NT2/D1 (cell line): ENCODE data around the gene TMEM52B.

Source experiments
- DNase-seq: peaks from one replicate; pipeline ENCODE4 v3.0.0-alpha.2; 2011; ENCODE audit warnings: low read depth, low spot score
- H3K27me3 ChIP-seq: 2 replicates; pipeline ENCODE4 v1.6.0; 2011; ENCODE audit warnings: mild to moderate bottlenecking; ENCODE audit not compliant: insufficient read length, insufficient read depth
- H3K36me3 ChIP-seq: 2 replicates; pipeline ENCODE4 v1.6.1; 2011; ENCODE audit warnings: mild to moderate bottlenecking, low read length, mixed read lengths; ENCODE audit not compliant: insufficient read depth, insufficient read length
- H3K4me1 ChIP-seq: 2 replicates; pipeline ENCODE4 v1.5.1; 2011; ENCODE audit not compliant: insufficient read depth, insufficient read length
- H3K4me3 ChIP-seq: 2 replicates; pipeline ENCODE4 v1.5.1; 2011; ENCODE audit warnings: low read depth; ENCODE audit not compliant: insufficient read length
- H3K9ac ChIP-seq: 2 replicates; pipeline ENCODE4 v1.6.0; 2011; ENCODE audit warnings: low read depth; ENCODE audit not compliant: insufficient read length
- H3K9me3 ChIP-seq: 2 replicates; pipeline ENCODE4 v1.5.1; 2011; ENCODE audit warnings: mild to moderate bottlenecking, low read length; ENCODE audit not compliant: insufficient read depth
- SUZ12 ChIP-seq: IDR thresholded peaks from 2 replicates; pipeline ENCODE4 v1.6.1; 2011; ENCODE audit not compliant: insufficient read length, insufficient read depth; ENCODE audit errors: extremely low read depth
- YY1 ChIP-seq: IDR thresholded peaks from 2 replicates; pipeline ENCODE4 v1.6.1; 2011; ENCODE audit not compliant: insufficient read length, insufficient read depth
- ZNF274 ChIP-seq: IDR thresholded peaks from 2 replicates; pipeline ENCODE4 v1.6.1; 2011; ENCODE audit warnings: mild to moderate bottlenecking, low read depth, low read length

The TMEM52B gene

DNA sequence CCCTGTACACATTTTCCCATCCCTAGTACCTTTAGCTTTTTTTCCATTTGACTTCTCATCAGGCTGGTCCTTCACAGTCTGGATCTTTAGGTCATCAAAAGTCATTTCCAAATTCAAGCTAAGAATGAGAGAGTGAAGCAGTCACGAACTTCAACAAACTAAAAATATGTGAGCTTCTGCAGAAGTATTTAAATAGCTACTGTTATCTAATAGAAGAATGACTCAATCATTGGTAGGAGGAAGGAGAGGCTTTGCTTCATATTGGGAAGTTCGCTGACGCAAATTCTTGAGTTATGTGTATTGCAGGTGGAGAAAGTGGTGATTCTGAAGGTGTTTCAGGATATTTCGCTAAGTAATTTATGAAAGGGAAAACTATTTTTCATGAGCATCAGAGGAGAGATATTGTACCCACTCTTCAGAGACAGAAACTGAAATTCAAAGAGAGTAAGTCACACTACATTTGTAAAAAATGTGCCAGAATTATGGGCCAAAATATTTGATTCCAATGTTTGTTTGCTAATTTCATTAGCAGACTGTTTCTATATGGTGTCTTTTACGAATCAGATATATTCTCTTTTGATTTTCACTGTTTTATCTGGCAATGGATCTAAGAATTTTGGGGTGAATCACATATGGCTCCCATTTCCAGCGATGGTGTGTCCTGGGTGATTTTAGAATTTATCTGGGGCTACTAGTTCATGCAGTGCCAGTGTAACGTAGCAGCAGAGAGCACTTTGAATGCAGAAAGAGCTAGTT is 6.7 kb upstream of the TMEM52B start, which contains the start of gene OLR1:
Gene OLR1, minus strand, starts transcription at position 160 of the 756 bp plus-strand sequence. Its CDS starts 55 bp downstream, at position 105.
- no peak for DNase-seq
- Histone ChIP-seq H3K4me1 (no peaks in the 10 kb centered on the region), H3K9me3 (no peaks in the 10 kb centered on the region), H3K27me3 (no peaks in the 10 kb centered on the region), H3K9ac (no peak within 1 kb of the TSS), H3K36me3 (no peaks in the 10 kb centered on the region), H3K4me3 (no peak within 1 kb of the TSS)
- TF ChIP-seq YY1 (no peak), SUZ12 (no peak), ZNF274 (no peak)

DNA sequence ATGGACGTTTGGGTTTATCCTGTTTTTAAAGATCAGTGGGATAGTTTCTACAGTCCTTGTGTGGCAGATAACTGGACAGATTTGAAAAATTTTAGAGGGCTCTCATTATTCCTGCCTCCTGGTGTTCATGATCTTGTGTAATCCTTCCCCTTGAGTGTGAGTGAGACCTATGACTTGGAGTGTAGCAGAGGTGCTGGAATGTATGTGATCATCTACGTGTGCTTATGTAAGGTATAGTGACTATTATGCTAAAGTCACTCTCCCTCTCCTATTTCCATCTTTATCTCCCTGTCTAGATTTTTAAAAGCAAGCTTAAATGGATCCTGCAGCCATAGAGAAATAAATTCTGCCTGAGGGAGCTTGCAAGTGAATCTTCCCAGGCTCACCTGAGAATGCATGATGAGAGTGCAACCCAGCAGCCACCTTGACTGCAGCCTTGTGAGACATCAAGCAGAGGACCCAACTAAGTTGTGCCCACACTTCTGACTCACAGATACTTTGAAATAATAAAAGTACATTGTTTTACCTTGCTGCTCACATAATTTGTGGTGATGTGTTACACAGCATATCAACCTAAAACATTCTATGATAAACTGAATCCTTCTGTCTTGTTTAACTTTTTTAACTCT is 3.7 kb upstream of the TMEM52B start:
- Histone ChIP-seq H3K9ac (no peak overlapping the region), H3K4me3 (no peak overlapping the region), H3K36me3 (no peaks in the 10 kb centered on the region), H3K4me1 (no peaks in the 10 kb centered on the region), H3K27me3 (no peaks in the 10 kb centered on the region), H3K9me3 (no peaks in the 10 kb centered on the region)
- TF ChIP-seq YY1 (no peak), ZNF274 (no peak), SUZ12 (no peak)
- no peak for DNase-seq

DNA sequence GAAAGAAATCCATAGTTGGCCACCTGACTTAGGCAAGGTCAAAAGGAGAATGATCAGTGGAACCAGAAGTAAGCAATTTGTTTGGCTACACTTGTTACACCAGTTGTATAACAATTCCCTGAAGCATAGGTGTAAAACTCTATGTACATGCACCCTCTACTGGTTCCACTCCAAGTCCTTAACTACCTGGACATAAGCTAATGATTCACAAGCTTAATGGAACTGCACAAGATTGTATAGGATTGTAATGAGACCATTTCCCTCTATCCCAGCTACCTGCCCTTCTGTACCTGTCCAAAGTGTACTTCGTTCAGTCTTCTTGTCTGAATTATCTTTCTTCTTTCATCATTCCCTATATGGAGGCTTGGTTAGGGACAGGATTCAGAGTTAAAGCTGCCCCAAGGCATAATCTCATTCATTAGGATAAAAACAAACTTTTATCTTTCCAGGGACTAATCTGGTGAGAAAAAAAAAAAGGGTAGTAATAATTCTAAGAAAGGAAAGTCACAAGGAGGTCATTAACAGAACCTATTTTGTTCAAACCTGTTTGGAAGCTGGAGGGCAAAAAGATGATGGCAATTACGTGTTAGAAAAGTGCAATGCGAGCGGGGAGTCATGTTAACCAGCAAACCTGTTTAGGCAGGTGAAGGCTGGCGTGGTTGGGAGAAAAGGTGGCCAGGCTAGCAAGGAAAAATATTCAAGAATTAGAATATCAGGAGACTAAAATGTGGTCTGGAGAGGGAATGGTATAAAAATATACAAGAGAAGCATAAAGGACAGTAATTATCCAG is 2.8 kb upstream of the TMEM52B start:
- Histone ChIP-seq H3K9me3 (no peaks in the 10 kb centered on the region), H3K36me3 (no peaks in the 10 kb centered on the region), H3K4me3 (no peak overlapping the region), H3K27me3 (no peaks in the 10 kb centered on the region), H3K9ac (no peak overlapping the region), H3K4me1 (no peaks in the 10 kb centered on the region)
- no peak for DNase-seq
- no peak for TF ChIP-seq YY1
- no peak for TF ChIP-seq SUZ12
- TF ChIP-seq ZNF274 = no peak

DNA sequence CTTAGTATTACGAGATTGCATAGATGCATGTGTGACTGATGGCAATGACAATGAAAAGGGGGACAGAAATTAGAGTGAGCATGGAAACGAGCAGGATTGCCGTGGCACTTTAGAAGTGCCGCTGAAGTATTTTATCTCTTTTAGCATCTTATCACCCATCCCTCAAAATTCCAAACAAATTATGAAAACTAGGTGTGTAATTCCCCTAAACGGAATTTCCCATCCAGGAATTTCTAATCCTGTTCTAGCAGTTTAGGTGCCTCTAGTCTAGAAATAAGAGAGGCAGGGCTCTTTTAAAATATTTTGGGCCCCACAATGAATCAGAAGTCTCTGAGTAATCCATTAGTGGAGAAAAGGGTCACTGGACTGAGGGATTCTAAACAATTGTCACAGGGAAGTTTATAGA is 947 bp downstream of the TMEM52B start:
- no peaks in the 10 kb centered on the region for H3K36me3 ChIP-seq
- DNase-seq = no peak
- H3K4me3 ChIP-seq = no peak overlapping the region
- TF ChIP-seq YY1 (no peak), ZNF274 (no peak)
- no peaks in the 10 kb centered on the region for H3K9me3 ChIP-seq
- H3K9ac ChIP-seq = no peak overlapping the region
- H3K4me1 ChIP-seq = no peaks in the 10 kb centered on the region
- H3K27me3 ChIP-seq = no peaks in the 10 kb centered on the region

DNA sequence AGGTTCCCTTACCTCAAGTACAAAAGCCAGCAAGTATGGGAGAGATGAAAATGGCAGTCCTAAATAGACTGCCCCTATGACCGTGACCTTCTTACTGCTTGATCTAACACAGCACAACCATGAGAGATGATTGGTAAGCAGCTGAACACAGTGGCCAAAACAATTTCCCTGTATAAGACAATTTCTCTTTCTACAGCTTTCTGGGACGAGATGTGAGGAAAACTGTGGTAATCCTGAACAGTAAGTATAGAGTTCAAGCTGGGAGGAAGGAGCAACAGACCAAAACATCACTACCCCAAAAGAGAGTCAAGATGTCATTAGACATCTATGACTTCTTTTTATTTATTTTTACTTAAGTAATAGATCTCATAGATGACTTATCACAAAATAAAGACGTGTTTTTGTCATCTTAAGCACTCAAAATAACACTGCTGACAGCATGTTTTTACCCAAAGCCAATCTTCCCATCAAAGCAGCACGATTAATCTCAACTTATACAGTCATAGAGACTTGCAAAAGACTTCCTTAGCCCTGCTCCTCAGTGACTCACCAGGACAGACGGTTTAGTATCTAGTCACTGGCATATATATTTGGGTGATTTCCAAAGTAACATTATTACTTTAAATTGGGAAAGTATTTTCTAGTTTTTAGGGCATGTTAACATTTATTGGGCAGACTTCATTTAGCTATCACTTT is 3.7 kb downstream of the TMEM52B start:
- Histone ChIP-seq H3K9me3 (no peaks in the 10 kb centered on the region), H3K27me3 (no peaks in the 10 kb centered on the region), H3K9ac (no peak overlapping the region), H3K4me3 (no peak overlapping the region), H3K36me3 (no peaks in the 10 kb centered on the region), H3K4me1 (no peaks in the 10 kb centered on the region)
- TF ChIP-seq YY1 = no peak
- no peak for TF ChIP-seq ZNF274
- no peak for TF ChIP-seq SUZ12
- no peak for DNase-seq

DNA sequence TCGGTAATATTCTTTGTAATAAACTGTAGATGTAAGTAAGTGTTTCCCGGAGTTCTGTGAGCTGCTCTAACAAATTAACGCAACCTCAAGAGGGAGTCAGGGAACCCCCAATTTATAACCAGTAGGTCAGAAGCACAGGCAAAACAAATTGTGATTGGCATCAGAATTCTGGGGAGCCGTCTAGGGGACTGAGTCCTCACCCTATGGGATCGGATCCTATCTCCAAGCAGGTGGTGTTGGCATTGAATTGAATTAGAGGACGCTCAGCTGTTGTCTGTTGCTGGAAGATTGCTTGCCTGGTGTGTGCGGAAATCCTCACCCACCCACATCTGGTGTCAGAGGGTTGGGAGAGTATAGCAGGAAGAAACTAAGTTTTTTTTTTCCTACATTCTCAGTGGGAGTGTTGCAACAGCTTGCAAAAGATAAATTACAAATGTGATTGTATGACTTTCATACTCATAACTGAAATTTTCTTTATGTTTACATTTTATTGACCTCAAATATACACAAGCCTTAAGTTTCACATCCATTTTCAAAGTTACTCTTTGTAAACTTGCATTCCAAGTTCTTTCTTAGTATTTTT is 5.5 kb downstream of the TMEM52B start:
- Histone ChIP-seq H3K9ac (no peak overlapping the region), H3K36me3 (no peaks in the 10 kb centered on the region), H3K4me3 (no peak overlapping the region), H3K4me1 (no peaks in the 10 kb centered on the region), H3K9me3 (no peaks in the 10 kb centered on the region), H3K27me3 (no peaks in the 10 kb centered on the region)
- DNase-seq = no peak
- no peak for TF ChIP-seq SUZ12
- TF ChIP-seq ZNF274 = no peak
- no peak for TF ChIP-seq YY1
